IMR-90 (cell line): ENCODE results near the gene HMOX1.

Experiments used
- CEBPB ChIP-seq: IDR thresholded peaks from 2 replicates; pipeline ENCODE4 v1.6.1; 2012; ENCODE audit warnings: low read depth, low read length, improper control_type of control experiment
- CTCF ChIP-seq: conservative IDR thresholded peaks from 2 replicates; pipeline ENCODE4 v1.5.1; 2012; ENCODE audit warnings: mild to moderate bottlenecking, low read depth, low read length, improper control_type of control experiment
- FOS ChIP-seq: fragments of 150-350 bp; IDR thresholded peaks from 2 replicates; pipeline ENCODE4 v1.6.1; 2016; ENCODE audit warnings: low read depth, low read length
- MAZ ChIP-seq: IDR thresholded peaks from 2 replicates; pipeline ENCODE4 v1.6.1; 2012; ENCODE audit warnings: low read depth, mild to moderate bottlenecking, low read length, improper control_type of control experiment, moderate library complexity, borderline replicate concordance
- MXI1 ChIP-seq: IDR thresholded peaks from 2 replicates; pipeline ENCODE4 v1.6.1; 2012; ENCODE audit warnings: low read depth, mild to moderate bottlenecking, low read length, moderate library complexity, borderline replicate concordance
- POLR2A ChIP-seq: IDR thresholded peaks from 2 replicates; pipeline ENCODE4 v1.6.1; 2012; ENCODE audit warnings: mild to moderate bottlenecking, low read depth, low read length
- RAD21 ChIP-seq: IDR thresholded peaks from 2 replicates; pipeline ENCODE4 v1.6.1; 2012; ENCODE audit warnings: low read length, improper control_type of control experiment
- RCOR1 ChIP-seq: IDR thresholded peaks from 2 replicates; pipeline ENCODE4 v1.6.1; 2012; ENCODE audit warnings: mild to moderate bottlenecking, low read length, improper control_type of control experiment; ENCODE audit not compliant: insufficient replicate concordance
- RFX5 ChIP-seq: IDR thresholded peaks from 2 replicates; pipeline ENCODE4 v1.8.0; 2012; ENCODE audit warnings: low read depth, mild to moderate bottlenecking, low read length, moderate library complexity
- SMC3 ChIP-seq: fragments of 150-350 bp; IDR thresholded peaks from 2 replicates; pipeline ENCODE4 v1.6.1; 2016; ENCODE audit warnings: low read depth, mild to moderate bottlenecking, antibody characterized with exemption, low read length, moderate library complexity

GRCh38 chr22:35400501-35400790, 19.6 kb downstream of the HMOX1 start:
- TF ChIP-seq RFX5: no peak
- no peak for TF ChIP-seq MAZ
- TF ChIP-seq CTCF: no peak
- no peak for TF ChIP-seq SMC3
- TF ChIP-seq RCOR1: no peak
- TF ChIP-seq POLR2A: no peak
- no peak for TF ChIP-seq RAD21
- no peak for TF ChIP-seq FOS
- TF ChIP-seq CEBPB: no peak
- TF ChIP-seq MXI1: no peak
